HG02884 (cell line): ENCODE data around the gene PALLD.

ENCODE experiments used
- ATAC-seq: cut with Tn5 transposase; IDR thresholded peaks from one replicate; pipeline ENCODE4 v1.9.1; 2021; ENCODE audit warnings: mild to moderate bottlenecking, moderate library complexity; ENCODE audit not compliant: unreplicated experiment

PALLD gene

DNA sequence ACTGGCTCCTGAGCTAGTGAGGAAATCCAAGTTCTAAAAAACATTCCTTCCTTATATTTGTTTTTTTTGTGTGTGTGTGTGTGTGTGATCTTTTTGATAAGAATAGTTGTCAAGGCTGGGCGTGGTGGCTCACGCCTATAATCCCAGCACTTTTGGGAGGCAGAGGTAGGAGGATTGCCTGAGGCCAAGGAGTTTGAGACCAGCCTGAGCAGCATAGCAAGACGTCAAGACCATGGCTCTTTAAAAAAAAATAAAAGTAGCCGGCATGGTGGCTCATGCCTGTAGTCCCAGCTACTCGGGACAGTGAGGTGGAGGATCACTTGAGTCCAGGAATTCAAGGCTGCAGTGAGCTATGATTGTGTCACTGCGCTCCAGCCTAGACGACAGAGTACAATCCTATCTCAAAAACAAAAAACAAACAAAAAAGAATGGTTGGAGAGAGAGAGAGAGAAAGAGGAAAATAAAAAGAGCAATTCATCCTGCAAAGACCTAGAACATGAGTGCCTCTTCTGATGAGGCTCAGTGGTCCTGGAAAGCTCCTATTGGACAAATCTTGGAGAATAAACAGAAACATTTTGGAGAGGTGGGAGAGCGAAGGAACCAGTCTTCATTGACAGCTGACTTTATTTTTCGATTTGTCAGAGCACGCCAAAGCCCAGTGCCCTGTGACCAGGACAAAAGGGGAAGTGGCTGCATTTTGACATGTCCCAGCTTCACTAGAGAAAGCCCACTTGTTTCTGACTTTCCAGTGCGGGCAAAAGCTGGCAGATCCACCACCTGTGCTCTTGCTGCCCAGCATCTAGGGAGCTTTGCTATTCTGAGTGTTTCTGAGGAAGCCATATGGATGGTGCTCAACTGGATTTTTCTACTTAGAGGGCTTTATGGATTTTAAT lies 244.7 kb downstream of the PALLD start:
- ATAC-seq, result no peak

DNA sequence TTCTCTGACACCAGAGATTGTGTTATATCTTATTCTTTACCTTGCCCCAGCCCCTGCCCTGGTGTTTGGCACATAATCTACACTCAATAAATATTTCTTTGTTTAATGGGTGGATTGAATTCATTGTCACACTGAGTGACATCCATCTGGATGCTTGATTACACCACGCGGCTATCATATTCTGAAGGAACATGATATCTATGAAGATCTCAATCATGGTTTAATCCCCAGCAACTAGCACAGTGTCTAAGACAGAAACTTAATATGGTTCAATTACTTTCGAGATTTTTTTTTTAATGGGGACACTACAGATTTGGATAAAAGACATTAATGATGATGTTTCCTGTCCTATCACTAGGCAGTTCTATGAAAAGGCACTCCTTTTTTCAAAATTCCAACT lies 246.3 kb downstream of the PALLD start:
- no peak for ATAC-seq

DNA sequence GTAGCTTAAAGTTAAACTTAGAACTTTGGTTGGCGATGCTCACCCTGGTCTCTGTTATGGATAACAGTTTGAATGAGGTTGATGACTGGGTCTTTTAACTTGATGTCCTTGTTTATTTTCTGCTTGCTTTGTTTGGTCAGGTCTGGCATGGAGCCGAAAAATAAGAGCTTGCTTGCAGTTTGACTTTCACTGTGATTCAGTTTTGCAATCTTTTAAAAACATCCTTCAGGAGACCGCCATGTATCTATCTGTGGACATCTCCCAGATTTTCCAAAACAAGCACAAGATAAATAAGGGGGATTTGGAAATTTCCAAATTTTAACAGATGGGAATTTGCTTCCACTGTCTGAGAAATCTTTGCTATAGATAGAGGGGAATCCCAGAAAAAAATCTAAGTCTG lies 246.7 kb downstream of the PALLD start:
- ATAC-seq, result no peak

DNA sequence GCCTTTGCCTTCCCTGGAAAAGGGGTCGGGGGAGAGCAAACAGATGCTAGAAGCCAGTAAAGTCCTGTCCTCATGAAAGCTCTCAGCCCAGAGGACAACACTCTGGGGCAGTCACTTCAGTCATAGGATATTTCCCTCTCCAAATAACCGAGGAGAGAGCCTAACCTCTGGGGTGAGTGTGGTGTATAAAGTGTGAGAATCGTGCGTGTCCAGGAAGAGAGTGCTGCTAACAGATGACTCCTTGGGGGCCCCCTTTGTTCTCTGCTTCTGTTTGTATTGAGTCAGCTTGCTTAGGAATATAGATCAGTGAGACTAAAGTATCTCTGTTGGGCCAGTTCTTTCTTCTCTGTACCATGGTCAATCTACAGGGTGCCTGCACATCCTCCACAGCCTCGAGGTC lies 247.2 kb downstream of the PALLD start:
- ATAC-seq, result no peak

DNA sequence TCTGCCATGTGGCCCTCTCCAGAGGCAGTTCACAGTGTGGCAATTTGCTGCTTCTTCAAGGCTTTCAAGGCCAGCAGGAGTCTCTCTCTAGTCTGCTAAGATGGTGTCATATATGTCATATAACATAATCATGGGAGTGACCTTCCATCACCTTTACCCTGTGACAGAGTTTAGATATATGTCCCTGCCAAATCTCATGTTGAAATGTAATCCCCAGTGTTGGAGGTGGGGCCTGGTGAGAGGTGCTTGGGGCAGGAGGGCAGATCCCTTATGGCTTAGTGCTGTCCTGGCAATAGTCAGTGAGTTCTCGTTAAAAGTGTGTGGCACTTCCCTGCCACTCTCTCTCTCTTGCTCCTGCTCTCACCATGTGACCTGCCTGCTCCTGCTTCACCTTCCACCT lies 252.0 kb downstream of the PALLD start:
- no peak for ATAC-seq

DNA sequence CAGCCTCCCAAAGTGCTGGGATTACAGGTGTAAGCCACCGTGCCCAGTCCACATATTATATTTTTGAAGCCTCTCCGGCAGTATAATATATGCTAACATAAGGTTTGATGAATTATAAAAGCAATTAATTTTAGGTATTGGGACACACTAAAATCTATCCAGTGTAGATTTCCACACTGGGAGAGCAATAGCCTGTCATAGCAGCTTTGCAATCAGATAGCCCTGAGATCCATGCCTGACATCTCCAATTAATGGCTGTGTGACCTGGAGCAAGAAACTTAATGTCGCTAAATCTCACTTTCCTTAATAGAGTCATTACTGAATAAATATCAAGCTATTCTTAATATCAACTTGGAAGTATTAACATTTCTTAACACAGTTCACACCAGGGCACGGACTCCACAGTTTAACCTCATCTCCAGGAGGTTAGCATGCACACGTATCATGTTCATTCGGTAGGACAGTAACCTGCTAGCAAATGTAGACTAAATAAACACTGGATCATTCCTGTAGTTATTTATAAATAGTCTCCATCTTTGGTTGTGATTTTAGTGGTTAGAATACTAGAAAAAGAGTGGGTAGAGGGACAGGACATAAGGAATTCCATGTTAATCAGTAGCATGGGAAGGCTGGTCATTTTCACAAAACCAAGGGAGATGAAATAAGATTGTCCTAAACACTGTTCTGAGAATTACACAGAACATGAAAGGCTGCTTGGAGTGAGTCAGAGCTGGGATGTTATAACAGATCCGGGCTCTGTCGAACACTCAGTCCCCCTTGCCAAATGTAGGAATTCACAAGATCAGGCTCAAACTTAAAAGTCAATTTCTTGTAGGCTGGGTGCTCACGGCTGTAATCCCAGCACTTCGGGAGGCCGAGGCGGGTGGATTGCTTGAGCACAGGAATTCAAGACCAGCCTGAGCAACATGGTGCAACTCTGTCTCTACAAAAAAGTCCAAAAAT lies 254.7 kb downstream of the PALLD start:
- no peak for ATAC-seq

DNA sequence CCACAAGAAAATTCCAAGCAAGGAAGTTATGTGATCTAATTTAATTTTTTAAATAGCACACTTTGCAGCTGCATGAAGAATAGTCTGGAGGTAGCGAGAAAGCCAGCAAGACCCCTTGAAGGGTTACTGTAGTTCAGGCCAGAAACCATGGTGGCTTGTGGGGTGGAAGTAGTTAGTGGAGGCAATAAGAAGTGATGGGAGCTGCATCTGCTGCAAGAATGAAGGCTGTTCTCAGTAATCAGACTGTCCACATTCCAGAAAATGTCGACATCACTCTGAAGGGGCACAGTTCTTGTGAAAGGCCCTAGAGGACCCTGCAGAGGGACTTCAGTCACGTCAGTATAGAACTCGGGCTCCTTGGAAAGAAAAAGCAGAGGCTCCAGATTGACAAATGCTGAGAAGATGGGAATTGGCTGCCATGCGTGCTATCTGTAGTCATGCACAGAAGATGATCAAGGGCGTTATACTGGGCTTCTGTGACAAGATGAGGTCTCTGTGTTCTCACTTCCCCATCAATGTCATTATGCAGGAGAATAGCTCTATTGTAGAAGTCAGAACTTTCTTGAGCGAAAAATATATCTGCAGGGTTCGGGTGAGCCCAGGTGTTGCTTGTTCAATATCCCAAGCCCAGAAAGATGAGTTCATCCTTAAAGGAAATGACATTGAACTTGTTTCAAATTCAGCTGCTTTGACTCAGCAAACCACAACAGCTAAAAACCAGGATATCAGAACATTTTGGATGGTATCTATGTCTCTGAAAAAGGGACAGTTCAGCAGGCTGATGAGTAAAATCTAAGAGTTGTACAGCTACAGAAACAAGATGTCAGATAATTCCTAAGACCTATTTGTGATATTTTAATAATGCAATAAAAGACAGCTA lies 259.0 kb downstream of the PALLD start:
- no peak for ATAC-seq

DNA sequence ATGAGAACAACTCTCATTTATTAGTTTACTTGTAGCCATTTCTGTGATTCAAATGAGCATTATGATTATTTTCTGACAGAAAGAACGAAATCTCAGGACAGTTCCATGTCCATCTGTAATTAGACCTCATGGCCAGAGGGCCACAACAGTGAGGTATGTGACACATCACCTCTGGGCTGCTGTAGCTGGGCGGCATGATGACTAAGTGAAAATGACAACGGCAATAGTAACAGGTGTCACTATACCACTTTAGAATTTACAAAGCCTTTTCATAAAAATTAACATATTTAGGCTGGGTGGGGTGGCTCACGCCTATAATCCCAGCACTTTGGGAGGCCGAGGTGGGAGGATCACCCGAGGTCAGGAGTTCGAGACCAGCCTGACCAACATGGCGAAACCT lies 260.6 kb downstream of the PALLD start:
- ATAC-seq, result no peak

DNA sequence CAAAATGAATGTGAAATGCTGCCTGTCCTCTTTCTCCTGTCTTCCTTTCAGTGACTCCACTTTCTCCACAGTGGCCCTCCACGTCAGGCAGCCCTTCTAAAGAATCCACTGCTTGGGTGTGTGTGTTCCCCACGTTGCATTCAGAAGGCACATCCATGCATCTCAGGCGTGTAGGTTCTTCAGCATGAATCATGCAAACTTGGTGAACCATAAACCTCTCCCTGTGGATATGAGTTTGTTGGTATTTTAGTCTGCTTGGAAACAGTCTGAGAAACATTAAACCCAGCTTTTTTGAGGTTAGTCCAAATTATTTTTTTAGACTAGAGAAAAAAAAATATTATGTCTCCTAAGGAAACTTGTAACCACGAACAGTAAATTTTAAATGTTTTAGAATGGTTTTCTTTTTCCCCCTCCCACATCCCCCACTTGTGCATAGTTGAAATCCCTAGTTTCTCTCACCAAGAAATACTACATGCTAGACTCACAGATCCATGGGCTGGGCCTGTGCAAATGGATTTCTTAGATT lies 261.6 kb downstream of the PALLD start:
- ATAC-seq, result no peak

DNA sequence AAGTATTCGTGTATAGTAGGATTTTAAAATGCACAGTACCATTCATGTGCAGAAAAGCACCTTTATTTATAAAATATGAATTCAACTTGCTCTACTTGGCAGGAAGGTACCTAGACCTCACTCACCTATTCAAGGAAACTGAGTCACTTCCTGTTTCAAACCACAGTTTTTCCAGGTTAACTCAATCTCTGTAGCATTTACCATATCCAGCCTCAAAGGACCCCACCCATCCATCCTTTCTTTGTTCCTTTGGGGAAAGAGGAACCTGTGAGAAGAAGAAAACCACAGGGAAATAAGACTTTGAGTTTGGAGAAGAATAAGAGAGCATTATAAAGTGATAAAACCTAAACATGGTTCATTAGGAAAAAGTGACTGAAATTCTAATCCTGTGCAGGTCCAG lies 262.5 kb downstream of the PALLD start:
- no peak for ATAC-seq

DNA sequence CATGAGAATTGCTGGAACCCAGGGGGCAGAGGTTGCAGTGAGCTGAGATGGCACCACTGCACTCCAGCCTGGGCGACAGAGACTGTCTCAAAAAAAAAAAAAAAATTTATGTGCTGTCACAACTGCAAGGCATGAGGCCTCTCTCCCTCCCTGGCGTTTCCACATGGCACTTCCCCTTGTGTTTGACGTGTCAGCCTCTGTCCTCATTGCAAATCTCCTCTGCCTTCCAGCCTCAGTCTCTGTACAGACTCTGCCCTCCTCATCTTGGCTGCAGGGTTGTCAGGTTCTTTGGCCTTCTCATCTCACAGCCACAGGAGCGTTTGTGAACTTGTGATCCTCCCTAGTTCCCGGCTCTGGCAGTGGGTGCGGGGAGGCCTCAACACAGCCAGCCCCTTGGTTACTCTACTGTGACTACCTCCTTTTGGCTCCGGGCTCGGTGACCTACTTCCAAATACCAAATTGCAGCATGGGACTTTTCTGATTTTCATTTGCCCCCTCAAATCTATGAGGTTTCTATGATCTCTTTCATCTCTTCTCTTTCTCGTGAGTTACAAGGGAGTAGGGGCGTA lies 263.2 kb downstream of the PALLD start:
- no peak for ATAC-seq

DNA sequence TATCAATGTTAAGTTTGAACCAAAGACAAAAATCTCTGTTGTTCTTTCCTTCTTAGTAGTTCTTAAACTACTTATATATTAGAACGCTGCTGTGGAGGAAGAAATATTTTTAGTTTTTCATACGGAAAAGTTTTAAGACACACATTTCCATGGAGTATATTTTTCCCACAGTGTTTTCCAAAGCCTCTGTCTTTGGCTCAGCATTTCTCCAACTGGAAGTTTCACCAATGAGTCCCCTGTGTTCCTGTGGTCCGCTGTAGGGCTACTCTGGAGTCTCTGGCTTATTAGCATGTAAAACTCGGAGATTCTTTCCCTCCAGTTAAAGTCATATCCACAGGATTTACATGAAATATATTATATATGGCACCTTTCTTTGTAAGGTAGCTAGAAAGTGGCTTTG lies 264.2 kb downstream of the PALLD start:
- ATAC-seq, result no peak

DNA sequence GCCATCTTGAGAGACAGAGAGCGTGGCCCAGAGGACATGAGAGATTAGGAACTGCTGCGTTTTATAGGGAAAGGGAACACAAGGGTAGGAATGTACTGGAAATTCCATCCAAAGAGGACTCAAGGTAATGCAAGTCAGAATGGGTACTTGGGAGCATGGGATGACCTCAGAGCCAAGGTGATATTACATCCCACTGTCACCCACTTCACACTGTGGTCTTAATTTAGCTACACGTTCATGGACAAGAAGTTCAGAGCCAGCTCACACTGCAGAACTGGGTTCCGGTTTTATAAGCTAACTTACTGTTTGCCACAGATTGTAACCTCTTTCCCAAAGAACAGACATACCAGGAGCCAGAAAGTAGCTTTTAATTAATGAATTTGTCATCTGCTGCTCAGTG lies 268.5 kb downstream of the PALLD start:
- no peak for ATAC-seq

DNA sequence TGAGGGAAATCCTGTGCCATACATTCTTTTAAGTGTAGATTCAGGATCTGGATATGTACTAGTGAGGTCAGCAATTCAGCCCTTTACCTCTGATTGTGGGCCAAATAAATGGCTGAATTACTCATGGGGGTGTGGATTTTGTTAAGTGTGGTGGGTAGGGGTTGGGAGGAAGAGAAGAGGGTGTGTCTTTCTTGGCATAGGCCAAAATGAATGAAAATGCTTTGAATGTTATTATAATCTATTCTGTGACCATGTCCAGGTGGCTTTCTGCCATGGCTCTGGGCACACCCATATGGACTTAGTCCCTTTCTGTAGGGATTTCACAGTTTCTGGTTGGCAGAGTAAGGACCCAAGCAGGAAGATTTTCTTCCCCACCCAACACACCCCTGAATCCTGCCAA lies 268.9 kb downstream of the PALLD start:
- ATAC-seq, result no peak

DNA sequence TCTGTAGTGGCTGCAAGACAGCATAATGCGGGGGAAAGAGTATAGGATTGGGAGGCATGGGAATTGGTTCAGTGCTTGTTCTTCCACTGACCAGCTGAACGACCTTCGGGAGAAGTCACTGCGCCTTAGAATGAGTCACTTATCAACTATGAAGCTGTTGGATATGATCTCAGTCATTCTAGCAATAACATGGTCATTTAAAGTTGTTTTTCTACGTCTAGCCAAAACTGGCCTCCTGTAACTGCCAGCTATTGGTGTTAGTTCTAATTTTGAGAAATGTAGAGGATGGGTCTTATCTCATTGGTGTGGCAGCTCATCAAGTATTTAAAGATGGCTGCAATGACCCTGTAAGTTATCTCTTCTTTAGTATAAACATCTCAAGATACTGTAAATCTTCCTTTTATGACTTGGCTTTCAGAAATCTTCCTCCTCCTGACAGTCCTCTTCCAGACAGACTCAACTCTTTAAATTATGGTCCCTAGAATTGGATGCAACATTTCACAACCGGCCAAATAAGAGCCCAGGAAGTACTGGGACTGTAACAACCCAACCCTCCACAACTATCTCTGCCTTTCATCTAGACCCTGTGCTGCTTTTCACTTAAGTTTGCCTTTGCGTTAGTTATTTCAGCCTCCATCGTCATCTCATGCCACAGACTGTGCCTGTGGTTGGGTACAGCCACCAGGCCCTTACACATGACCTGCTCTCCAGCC lies 269.9 kb downstream of the PALLD start:
- no peak for ATAC-seq

DNA sequence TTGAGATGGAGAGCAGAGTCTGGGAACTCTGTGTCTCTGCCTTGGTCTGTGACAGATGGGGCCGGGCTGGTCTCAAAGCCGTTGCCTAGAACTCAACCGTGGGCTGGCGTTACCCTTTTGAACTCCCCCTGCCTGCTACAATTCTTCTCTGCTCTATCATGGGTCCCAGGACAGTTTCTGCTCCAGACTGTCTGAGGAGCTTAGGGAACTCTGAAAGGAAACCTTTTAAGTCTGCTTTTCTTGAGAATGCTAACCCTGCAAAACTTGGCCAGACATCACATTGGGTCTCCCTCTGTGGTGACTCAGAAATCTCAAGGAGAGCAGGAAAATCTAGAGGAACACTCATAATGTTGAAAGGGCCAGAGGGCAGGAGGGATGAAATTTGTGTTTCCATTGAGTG lies 272.6 kb downstream of the PALLD start:
- ATAC-seq, result no peak

DNA sequence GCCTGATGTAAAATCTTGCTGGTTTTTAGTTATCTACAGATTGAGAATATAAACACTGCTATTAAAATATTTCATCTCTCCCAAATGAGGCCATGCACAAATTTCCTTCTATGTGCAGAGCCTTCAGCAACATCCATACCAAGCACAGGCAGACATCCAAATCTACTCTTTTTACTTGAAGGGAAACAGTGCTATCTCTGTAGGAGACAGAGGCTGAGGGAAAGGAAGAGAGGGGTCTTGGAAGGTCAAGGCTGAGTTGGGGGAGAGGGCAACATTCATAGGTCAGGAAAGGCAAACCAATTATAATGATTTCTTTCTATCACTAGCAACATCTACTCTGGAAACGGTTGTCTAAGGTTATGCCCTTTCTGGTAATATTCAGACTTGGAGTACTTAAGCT lies 273.0 kb downstream of the PALLD start:
- ATAC-seq, result no peak

DNA sequence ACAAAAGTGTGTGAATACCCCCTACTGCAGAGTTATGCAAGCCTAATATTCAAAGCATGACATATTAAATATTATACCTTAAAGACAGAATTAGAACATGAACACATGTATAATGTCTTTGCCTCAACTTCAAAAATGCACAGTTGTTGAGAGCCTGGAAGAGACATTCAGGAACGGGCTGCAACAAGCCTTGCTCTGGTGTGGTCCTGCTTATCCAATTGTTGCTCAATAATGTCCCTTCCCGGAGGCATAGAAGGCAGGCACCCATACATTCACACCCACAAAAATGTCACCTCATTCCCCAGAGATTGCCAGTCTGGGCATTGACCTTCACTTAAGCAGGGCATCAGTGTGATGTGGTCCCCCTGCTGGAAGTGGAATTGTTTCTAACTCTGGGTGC lies 274.4 kb downstream of the PALLD start:
- no peak for ATAC-seq

DNA sequence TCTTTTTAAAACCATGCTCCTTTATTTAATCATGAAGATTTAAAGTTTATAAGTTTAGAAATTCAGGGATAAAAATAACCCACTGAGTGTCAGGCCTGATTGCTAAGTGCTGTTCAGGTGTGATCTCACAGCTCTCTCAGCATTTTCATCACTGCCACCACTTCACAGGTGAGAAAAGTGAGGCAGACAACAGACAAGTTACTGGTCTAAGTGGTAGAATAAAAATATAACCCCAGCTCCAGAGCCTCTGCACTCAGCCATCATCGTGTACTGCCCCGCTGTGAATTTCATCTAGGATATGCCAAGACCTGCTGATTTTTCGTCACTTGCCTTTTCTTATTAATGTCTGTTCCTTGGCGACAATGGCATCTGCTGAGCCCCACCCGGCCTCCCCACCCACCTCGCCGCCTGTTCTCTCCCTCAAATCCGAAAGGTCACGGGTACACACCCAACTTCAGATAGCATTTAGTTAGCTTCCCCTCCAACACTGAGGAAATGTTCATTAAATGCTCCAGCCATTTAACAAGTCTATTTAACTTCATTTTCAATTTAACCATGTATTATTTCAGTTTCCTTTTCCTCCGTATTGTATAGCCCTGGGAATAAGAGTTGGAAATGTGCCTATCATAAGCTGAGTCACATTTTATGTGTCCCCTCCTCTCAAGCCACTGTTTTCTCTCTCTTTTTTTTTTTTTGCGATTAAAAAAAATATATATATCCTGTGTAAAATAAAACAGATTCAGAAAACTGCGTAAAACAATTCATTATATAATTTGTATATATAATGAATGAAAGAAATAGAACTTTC lies 276.7 kb downstream of the PALLD start:
- ATAC-seq, result no peak
